HG02973 (cell line): ENCODE measurements around the gene C8A.

ENCODE experiments used
- ATAC-seq: cut with Tn5 transposase; IDR thresholded peaks from one replicate; pipeline ENCODE4 v1.9.1; 2021; ENCODE audit warnings: moderate library complexity; ENCODE audit not compliant: unreplicated experiment

The C8A gene

DNA sequence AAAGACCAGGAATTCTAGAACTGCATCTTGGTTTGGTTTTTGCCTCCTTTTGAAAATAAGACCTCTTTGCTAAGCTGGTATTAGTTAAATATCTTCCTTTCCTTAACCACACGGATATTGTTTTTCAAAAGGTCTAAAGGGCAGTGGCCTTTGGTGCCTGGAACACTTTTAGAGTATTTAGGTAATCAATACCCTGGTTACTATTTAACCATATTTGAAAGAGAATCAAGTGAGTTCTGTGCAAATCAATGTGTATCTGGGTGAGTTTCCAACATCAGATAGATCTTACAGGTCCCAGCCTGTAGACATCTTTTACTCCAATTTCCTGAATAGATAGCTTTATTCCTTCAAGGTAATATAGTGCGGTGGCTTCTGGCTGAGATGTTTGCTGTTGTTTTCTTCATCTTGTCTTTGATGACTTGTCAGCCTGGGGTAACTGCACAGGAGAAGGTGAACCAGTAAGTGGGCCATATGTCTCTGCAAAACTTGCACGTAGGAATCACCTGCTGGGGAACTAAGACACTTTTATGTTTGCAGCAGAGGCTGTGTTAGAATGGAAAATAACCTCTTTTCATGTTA lies at the start of gene C8A:
Gene C8A (plus strand): TSS at position 277 of the 579 bp plus-strand sequence. CDS start 105 bp downstream, at position 382.
- ATAC-seq = no peak

DNA sequence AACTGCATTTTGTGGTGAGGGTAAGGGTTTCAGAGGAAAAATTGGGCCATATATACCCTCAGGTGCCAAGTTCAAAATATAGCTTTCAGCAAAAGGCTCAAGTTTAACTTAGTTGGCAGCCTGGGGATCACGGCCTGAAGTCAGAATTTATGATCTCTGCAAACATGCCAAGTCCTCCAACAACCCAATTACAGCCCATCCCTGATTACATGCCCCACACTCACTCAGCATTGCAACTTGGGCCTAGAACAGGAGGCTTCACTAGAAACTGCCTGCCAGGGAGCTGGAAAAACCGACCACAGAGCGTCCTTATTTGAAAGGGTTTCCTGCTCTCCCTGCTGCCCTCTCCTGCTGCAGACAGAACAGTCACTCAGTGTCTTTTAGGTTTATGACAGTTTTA lies 47.8 kb upstream of the C8A start:
- ATAC-seq = no peak

DNA sequence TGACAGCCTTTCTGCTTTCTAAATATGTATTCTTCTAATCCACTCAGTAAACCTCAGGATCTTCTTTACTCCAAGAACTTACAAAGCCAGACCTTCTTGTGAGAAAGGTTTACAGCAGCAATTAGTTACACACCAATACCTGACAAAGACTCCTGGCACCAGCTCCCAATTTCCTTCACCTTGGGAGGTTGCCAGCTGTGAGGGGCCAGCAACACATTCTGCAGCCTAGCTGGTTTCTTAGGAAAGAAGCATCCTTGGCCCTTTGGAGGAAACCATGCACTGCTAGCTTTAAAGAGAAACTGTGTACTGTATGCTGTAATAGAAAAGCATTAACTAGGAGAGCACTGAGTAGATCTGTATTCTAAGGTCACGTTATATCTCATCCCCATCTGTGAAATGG lies 46.2 kb upstream of the C8A start:
- ATAC-seq = no peak

DNA sequence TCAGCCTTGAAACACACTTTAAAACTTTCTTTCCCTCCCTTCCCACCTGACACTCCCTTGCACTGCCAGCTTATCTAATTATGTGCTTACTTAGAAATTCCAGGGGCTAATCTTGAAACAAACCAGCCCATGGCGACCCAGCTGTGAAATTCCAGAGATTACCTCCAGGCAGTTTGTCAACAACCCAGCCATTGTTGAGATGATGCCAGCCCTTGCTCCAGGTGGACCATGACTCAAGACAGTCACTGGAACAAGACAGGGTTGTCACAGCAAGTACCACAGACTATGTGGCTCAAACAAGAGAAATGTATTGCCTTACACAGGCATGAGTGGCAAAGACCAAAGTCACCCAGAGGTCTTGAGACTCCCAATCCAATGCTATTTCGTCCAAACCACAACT lies 43.3 kb upstream of the C8A start:
- no peak for ATAC-seq

DNA sequence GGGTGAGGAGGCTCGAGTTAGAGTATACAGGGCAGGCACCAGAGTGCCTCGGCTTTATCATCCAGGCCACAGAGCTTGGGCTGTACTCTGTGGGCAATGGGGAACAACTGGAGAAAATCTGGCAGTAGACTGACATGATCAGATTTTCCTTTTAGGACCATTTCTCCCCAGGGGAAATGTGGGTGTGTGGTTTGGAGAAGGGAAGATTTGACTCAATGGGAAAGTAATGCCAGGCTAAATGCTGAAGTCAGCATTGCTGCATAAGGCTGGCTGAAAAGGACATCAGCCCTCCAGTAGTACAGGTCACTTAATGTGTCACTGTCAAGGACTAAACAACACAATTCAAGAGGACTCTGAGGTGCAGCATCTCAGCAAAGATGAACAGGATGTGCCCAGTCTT lies 40.4 kb upstream of the C8A start:
- ATAC-seq = no peak

DNA sequence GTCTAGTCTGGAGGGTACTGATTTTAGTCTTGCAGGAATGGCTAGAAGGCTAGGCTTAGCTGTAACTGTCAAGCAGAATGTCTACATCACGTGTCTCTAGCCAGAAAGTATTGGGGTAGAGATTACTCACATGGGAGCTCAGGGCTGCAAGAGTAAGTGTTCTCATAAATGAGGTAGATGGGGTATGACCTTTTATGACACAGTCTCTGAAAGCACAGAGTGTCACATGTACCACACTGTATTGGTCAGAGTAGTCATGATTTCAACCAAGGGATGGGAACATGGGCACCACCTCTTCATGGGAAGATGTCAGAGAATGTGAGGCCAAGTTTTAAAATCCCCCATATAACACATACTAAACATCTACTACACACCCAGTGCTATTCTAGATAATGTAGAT lies 38.3 kb upstream of the C8A start:
- ATAC-seq = peak; percentile 36

GRCh38 chr1:56816909-56817308 lies 37.7 kb upstream of the C8A start:
- peak; percentile 59 for ATAC-seq

GRCh38 chr1:56817716-56818463 lies 36.7 kb upstream of the C8A start:
- no peak for ATAC-seq

GRCh38 chr1:56819387-56819899 lies 35.2 kb upstream of the C8A start, which contains the start of gene FYB2:
Gene FYB2, minus strand, starts transcription at chr1:56819404. Its CDS starts 114 bp downstream, at chr1:56819290.
- ATAC-seq = no peak

DNA sequence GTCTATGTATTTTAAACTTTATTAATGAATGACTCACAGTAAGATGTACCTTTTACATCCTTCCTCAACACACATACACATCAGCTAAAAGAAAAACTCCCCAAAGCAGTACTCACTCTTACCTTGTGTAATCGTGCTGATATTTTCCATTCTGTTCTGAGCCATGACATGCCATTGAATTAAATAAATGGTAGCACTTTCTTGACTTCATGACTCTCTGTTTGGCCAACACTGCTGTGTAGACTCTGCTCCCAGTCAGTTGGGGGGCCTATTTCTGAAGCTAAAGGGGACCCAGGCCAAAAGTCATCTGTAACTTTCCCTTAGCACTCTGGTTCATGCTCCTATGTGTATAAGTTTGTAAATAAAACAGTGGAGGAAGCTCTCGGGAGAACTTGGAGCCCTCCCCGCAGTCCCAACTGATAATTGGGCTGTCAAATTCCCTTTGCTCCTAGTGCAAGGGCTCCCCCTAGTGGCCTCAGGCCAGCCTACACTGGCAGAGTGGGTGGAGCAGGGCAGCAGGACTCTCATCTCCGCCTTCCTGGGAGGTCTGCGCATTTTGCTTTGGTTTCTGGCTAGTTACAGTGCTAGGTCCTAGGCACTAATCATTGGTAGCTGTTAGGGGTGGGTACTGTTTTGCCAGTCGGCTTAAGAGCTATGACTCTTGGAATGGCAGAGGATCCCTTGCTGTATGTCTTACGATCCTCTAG lies 33.7 kb upstream of the C8A start:
- peak; percentile 62 for ATAC-seq

DNA sequence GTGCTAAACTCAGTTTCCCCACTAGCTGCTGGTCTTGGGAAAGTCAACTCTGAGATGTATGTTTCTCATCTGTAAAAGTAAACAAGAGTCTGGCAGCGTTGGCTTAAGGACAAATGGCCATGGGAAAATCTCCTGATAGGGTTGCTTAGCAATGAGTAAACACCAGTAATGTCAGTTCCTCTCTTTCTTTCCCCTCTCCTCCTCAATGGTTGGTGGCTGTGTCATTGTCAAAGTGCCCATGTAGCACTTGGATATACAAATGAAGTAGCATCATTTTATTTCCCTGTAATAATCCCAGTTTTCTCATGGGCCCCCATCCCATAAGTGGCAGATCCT lies 33.2 kb upstream of the C8A start:
- ATAC-seq = peak; percentile 8

- ATAC-seq = no peak
Observed at GRCh38 chr1:56824271-56824670, 30.3 kb upstream of the C8A start.

GRCh38 chr1:56824938-56825337 lies 29.7 kb upstream of the C8A start:
- ATAC-seq = no peak

- no peak for ATAC-seq
Observed at GRCh38 chr1:56825436-56825835, 29.2 kb upstream of the C8A start.

DNA sequence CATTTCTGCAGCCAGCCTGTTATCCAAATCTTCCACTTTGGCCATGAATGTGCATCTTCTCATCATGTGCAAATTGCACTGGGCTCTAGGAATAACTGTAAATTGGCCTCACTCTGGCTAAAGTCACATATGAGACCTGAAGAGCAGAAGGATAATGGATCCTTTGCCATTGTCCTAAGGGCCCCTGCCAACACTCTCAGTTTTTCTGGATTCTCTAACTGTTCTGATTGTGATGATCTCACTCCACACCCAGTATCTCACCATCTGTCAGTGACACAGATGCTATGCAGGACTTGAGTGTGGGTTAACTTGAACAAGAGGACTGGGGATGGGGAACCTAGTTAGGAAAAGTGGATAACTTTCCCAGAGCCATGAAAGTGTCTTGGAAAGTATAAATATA lies 26.9 kb upstream of the C8A start:
- no peak for ATAC-seq

GRCh38 chr1:56830052-56830451 lies 24.5 kb upstream of the C8A start:
- ATAC-seq = no peak

GRCh38 chr1:56831871-56832693 lies 22.5 kb upstream of the C8A start:
- peak; percentile 83 for ATAC-seq

DNA sequence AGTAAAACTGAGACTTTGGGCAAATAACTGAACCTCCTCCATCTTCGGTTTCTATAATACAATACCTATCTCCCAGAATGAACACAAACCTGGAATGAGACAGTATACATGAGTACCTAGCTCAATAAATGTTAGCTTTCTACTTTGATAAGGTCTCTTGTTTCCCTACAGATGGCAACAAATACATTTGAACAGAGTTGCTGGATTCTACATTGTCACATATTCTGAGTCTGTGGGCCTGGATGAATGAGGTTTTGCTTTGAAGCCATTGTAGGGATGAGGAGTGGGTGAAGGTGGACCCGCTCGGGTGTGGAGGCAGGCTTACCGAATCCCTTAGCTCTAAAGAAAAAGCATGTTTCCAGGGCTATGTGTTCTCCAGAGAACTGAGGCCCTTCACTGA lies 21.5 kb upstream of the C8A start:
- no peak for ATAC-seq

- no peak for ATAC-seq
Observed at GRCh38 chr1:56834137-56834900, 20.3 kb upstream of the C8A start.

DNA sequence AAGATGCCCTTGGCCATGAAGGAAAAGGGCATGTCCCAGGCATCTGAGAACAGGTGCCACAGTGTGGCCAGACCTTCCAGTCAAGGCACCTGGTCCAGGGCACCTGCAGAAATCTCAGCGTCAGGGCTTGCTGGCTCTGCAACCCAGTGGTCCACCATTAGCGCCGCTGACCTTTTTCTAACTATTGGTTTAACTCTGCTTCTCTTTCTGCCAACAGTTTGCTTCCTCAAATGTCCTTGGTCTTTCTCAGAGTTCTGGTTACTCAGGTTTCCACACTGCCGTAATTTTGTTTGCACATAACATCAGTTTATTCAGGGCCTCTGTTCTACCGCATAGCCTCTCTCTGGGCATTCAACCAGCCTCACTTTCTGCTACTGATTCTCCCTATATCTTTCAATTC lies 18.9 kb upstream of the C8A start:
- no peak for ATAC-seq
